Measurements from ENCODE around the gene C6orf15.

GRCh38 chr6:31143148-31143547 is 30.8 kb upstream of the C6orf15 start:
- TF ChIP-seq ZSCAN20 (CRISPR knock-in tag; IDR thresholded peaks at IDR 0.05), result no peak
- no peak for TF ChIP-seq CTCF (IDR thresholded peaks at IDR 0.05)
- TF ChIP-seq RAD21 (conservative IDR thresholded peaks at IDR 0.05 in 1 of 2, IDR thresholded peaks at IDR 0.05 in 1 of 2), result no peak
- no peak for TF ChIP-seq NPAS2 (CRISPR knock-in tag; IDR thresholded peaks at IDR 0.05; ENCODE audit: borderline replicate concordance)
- TF ChIP-seq POLR2A (IDR thresholded peaks at IDR 0.05; ENCODE audit: low read length), result no peak
- TF ChIP-seq PBX3 (IDR thresholded peaks at IDR 0.05), result no peak
- TF ChIP-seq MAX (IDR thresholded peaks at IDR 0.05), result no peak
- no peak for TF ChIP-seq CHD2 (IDR thresholded peaks at IDR 0.05; ENCODE audit: low read length, partially characterized antibody)
- no peak for TF ChIP-seq BHLHE40 (IDR thresholded peaks at IDR 0.05; ENCODE audit: low read depth, low read length)
- no peak for TF ChIP-seq RFX5 (IDR thresholded peaks at IDR 0.05)
- TF ChIP-seq EP300 (IDR thresholded peaks at IDR 0.05), result no peak
- TF ChIP-seq MYC (IDR thresholded peaks at IDR 0.05; ENCODE audit: borderline replicate concordance, low read length), result no peak
- no peak for TF ChIP-seq HDAC2 (IDR thresholded peaks at IDR 0.05)
